Measurements from ENCODE around the gene TTC19. TPM values are rescaled to one million over a fixed set of nuclear protein-coding genes. Genes with fewer than 3 reads are reported as not detected.
"Not testable (repeated sequence)": the region's sequence is repeated elsewhere in the genome, so short reads cannot be mapped to it uniquely, and the experiment has no call there.

The TTC19 gene
- polyA plus RNA-seq, 4 donors: 31.6 to 67.6 (median 62.8) TPM

GRCh38 chr17:16026895-16027294, 27.3 kb downstream of the TTC19 start:
- DNase-seq (ENCODE audit: low read depth in 4 of 4, low spot score in 3 of 4): no peak

GRCh38 chr17:16027708-16028584, 28.3 kb downstream of the TTC19 start:
- DNase-seq (ENCODE audit: low read depth in 4 of 4, low spot score in 3 of 4): no peak

DNA sequence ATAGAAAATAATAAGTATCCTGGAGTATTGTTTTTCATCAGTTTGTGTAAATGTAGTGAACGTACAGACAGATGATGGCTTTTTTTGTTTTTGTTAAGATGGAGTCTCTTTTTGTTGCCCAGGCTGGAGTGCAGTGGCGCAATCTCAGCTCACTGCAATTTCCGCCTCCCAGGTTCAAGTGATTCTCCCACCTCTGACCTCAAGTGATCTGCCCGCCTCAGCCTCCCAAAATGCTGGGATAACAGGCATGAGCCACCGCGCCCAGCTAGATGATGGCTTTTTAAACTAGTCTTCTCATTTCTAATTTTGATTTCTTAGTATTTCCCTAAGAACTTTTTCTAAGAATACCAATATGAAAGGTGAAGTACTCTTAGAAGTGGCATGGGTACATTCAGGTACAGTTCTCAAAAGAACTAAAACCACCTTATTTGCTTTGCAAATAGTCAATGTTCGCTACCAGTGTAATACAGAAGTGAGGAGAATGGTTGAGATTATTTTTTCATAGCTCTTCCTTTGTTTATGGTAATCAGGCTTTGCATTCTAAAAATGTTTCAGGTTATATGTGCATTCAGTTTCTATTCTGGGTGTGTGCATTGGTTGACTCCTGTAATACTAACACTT, 34.2 kb downstream of the TTC19 start:
- DNase-seq (ENCODE audit: low read depth in 4 of 4, low spot score in 3 of 4): no peak

DNA sequence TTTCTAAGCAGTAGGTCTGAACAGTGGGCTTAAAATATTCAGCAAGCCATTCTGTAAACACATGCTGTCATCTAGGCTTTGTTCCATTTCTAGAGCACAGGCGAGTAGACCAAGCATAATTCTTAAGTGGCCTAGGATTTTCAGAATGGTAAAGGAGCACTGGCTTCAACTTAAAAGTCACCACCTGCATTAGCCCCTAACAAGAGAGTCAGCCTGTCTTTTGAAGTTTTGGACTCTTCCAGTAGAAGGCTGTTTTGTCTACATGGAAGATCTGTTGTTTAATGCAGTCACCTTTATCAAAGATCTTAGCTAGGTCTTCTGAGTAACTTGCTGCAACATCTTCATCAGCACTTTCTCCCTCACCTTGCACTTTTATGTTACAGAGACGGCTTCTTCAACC, 36.6 kb downstream of the TTC19 start:
- DNase-seq (ENCODE audit: low read depth in 4 of 4, low spot score in 3 of 4): no peak

DNA sequence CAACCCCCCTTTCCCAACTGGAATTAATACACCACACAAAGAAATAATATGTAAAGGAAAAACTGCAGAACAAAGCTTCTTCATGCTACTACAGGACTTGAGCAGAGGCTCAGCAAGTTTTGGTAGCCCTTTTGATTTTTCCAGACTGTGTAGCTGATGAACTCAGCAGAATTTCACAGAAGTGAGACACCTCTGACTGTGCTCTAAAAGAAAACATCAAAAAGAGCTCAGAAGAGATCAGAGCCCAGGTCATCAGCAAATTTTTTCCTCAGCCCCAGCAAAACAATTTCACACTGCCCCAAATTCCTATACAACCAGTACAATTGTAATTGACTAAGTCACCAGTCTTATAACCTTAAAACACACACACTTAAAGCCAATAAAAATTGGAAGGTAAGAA, 38.0 kb downstream of the TTC19 start:
- DNase-seq (ENCODE audit: low read depth in 4 of 4, low spot score in 3 of 4): no peak

- no peak for DNase-seq (ENCODE audit: low read depth in 4 of 4, low spot score in 3 of 4)
Observed at GRCh38 chr17:16040710-16041251, 41.2 kb downstream of the TTC19 start.

- DNase-seq (ENCODE audit: low read depth in 4 of 4, low spot score in 3 of 4): no peak
Observed at GRCh38 chr17:16044487-16044886, 44.9 kb downstream of the TTC19 start.

DNA sequence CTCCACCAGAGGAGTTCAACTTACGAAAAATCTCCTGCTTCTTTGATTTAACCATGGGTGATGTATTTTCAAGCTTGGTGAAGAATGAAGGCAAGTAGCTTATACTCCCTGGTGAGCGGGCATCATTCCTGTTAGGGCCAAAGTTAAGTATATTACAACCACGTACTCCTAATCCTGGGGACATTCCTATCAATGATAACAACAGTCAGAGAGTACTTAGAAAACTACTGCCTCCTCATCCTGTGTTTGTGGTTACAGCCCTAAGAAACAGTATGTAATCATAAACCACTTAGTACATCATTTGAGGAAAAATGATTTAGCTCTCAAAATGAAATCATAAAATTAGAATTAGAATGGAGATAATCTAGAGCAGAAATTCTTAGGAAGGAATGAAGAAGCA, 47.3 kb downstream of the TTC19 start:
- no peak for DNase-seq (ENCODE audit: low read depth in 4 of 4, low spot score in 3 of 4)

DNA sequence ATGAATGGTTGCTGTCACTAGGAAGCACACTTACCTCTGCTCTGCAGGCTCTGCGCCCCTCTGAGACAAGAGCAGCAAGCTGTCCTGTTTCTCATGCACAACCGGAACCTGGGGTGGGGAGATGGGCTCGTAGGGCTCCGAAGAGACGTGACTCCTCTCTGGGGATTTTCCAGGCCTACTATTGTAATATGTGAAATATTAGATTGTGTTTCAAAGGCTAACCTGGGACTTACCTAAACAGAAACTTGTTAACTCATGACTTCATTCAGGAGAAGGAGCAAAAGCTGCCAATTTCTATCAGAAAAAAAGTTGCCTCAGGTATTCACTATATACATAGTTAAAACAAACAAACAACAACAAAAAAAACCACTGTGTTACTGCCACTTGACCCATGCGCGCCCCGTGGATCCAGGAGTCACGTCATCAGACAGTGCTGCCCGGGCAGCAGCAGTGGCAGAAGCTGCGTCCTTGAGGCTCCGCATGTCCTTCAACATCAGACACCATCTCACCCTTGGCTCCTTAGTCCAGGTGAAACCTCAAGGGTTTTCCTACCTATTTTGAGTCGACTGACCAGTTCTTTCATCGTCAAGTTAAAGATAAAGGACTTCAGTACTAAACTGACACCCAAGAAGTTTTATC, 49.3 kb downstream of the TTC19 start:
- no peak for DNase-seq (ENCODE audit: low read depth in 4 of 4, low spot score in 3 of 4)

- DNase-seq (ENCODE audit: low read depth in 4 of 4, low spot score in 3 of 4): no peak
Observed at GRCh38 chr17:16050844-16051243, 51.2 kb downstream of the TTC19 start.

DNA sequence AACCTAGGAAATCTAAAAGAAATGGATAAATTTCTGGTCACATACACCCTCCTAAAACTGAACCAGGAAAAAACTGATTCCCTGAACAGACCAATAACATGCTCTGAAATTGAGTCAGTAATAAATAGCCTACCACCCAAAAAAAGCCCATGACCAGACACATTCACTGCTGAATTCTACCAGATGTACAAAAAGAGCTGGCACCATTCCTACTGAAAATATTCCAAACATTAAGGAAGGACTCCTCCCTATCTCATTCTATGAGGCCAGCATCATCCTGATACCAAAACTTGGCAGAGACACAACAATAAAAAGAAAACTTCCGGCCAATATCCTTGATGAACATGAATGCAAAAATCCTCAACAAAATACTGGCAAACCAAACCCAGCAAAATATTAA, 52.9 kb downstream of the TTC19 start:
- DNase-seq (ENCODE audit: low read depth in 4 of 4, low spot score in 3 of 4): no peak

- DNase-seq (ENCODE audit: low read depth in 4 of 4, low spot score in 3 of 4): not testable (repeated sequence)
Observed at GRCh38 chr17:16055139-16055538, 55.5 kb downstream of the TTC19 start.

DNA sequence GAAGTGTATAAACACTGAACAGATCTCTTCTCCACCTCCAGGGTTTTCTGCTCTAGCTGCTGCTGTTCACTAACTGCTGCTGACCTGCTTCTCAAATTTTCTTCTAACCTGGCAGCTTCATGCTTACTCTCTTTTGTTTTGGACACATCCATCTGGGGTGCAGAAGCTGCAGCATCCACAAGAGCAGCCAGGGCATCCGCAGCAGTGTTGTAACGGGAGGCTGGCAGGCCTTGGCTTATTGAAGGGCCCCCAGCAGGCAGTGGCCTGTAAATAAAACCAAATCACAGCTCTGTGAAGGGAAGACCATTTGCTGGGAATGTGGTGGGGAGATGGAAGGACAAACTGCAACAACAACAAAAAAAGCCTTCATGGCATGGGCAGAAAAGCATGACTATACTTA, 62.0 kb downstream of the TTC19 start:
- no peak for DNase-seq (ENCODE audit: low read depth in 4 of 4, low spot score in 3 of 4)

GRCh38 chr17:16066125-16066524, 66.5 kb downstream of the TTC19 start:
- no peak for DNase-seq (ENCODE audit: low read depth in 4 of 4, low spot score in 3 of 4)

DNA sequence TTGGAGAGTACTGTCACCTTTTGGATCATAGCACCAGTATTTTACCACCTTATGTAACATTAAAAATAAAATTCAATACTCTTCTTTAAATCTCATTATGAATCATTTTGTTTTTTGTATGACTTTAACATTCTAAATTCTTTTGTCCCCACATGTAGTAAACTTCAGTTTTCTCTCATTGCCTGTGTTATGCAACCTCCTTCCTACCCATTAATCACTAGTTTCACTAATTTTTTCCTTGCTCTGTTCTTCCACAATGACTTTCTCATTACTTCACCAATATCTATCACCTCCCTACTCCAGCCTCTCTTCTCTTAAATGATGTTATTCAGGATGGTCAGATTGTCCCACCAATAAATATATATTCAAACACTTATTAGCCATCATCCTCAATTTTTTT, 68.7 kb downstream of the TTC19 start:
- DNase-seq (ENCODE audit: low read depth in 4 of 4, low spot score in 3 of 4): no peak

- DNase-seq (ENCODE audit: low read depth in 4 of 4, low spot score in 3 of 4): no peak
Observed at GRCh38 chr17:16072031-16072430, 72.4 kb downstream of the TTC19 start.

- no peak for DNase-seq (ENCODE audit: low read depth in 4 of 4, low spot score in 3 of 4)
Observed at GRCh38 chr17:16073845-16074244, 74.2 kb downstream of the TTC19 start.

- no peak for DNase-seq (ENCODE audit: low read depth in 4 of 4, low spot score in 3 of 4)
Observed at GRCh38 chr17:16074423-16074822, 74.8 kb downstream of the TTC19 start.

GRCh38 chr17:16075949-16076348, 76.3 kb downstream of the TTC19 start:
- DNase-seq (ENCODE audit: low read depth in 4 of 4, low spot score in 3 of 4): no peak
